GM23338 (cell line): ENCODE data around the gene PKM. TPM values are rescaled to one million over a fixed set of nuclear protein-coding genes. Genes with fewer than 3 reads are reported as not detected.

Source experiments
- ATAC-seq: fragments of 200-7000 bp; cut with Tn5 transposase; 3 replicates; pipeline ENCODE4 v1.9.1; 2020
- DNase-seq: peaks from one replicate; pipeline ENCODE4 v3.0.0-alpha.2; 2015; ENCODE audit warnings: low spot score
- H2AFZ ChIP-seq: fragments of 200-600 bp; sonication (generic); 2 replicates; pipeline ENCODE4 v1.8.0; 2016; ENCODE audit warnings: antibody characterized with exemption, mild to moderate bottlenecking, moderate library complexity
- H3F3A ChIP-seq: fragments of 200-600 bp; sonication (generic); replicated peaks from 2 replicates; pipeline ENCODE4 v1.8.0; 2017; ENCODE audit warnings: antibody characterized with exemption, mixed run types, low read depth
- H3K27ac ChIP-seq: fragments of 200-600 bp; sonication (generic); 2 replicates; pipeline ENCODE4 v1.6.1; 2016; ENCODE audit warnings: low read depth
- H3K27me3 ChIP-seq: fragments of 200-600 bp; sonication (generic); 2 replicates; pipeline ENCODE4 v1.8.0; 2016; ENCODE audit warnings: mild to moderate bottlenecking, mixed run types, moderate library complexity; ENCODE audit not compliant: insufficient read depth
- H3K36me3 ChIP-seq: fragments of 200-600 bp; sonication (generic); 2 replicates; pipeline ENCODE4 v1.8.0; 2016; ENCODE audit warnings: mild to moderate bottlenecking; ENCODE audit not compliant: insufficient read depth
- H3K4me1 ChIP-seq: fragments of 200-600 bp; sonication (generic); 2 replicates; pipeline ENCODE4 v1.8.0; 2016; ENCODE audit warnings: mild to moderate bottlenecking, moderate library complexity; ENCODE audit not compliant: insufficient read depth
- H3K4me2 ChIP-seq: fragments of 200-600 bp; sonication (generic); 2 replicates; pipeline ENCODE4 v1.7.1; 2017; ENCODE audit warnings: mixed run types
- H3K4me3 ChIP-seq: fragments of 200-600 bp; sonication (generic); 2 replicates; pipeline ENCODE4 v1.6.1; 2016; ENCODE audit warnings: mixed run types
- H3K79me2 ChIP-seq: fragments of 200-600 bp; sonication (generic); replicated peaks from 2 replicates; pipeline ENCODE4 v1.8.0; 2017; ENCODE audit warnings: mild to moderate bottlenecking; ENCODE audit not compliant: insufficient read depth
- H3K9me2 ChIP-seq: fragments of 200-600 bp; sonication (generic); 2 replicates; pipeline ENCODE4 v1.8.0; 2017; ENCODE audit not compliant: insufficient read depth
- H4K20me1 ChIP-seq: fragments of 200-600 bp; sonication (generic); replicated peaks from 2 replicates; pipeline ENCODE4 v1.8.0; 2017; ENCODE audit warnings: mild to moderate bottlenecking; ENCODE audit not compliant: insufficient read depth
- H3K27ac Mint-ChIP-seq: 2 replicates; pipeline ENCODE4 v1.8.0; 2020; ENCODE audit warnings: inconsistent platforms, mild to moderate bottlenecking, moderate library complexity, mixed read lengths
- H3K27me3 Mint-ChIP-seq: 3 replicates; pipeline ENCODE4 v1.8.0; 2022; ENCODE audit warnings: low read depth, mild to moderate bottlenecking, moderate library complexity, mixed read lengths, inconsistent platforms; ENCODE audit not compliant: insufficient read depth, poor library complexity
- H3K36me3 Mint-ChIP-seq: 3 replicates; pipeline ENCODE4 v1.8.0; 2021; ENCODE audit warnings: low read depth, mild to moderate bottlenecking, inconsistent platforms, moderate library complexity, mixed read lengths
- H3K4me1 Mint-ChIP-seq: 3 replicates; pipeline ENCODE4 v1.8.0; 2020; ENCODE audit warnings: mild to moderate bottlenecking, inconsistent platforms, mixed read lengths
- H3K4me3 Mint-ChIP-seq: 3 replicates; pipeline ENCODE4 v1.8.0; 2021; ENCODE audit warnings: moderate library complexity, mild to moderate bottlenecking, inconsistent platforms, mixed read lengths
- H3K9me3 Mint-ChIP-seq: 3 replicates; pipeline ENCODE4 v1.8.0; 2020; ENCODE audit warnings: moderate library complexity, mild to moderate bottlenecking, inconsistent platforms, mixed read lengths
- EZH2 ChIP-seq: fragments of 200-600 bp; sonication (generic); IDR thresholded peaks from one replicate; pipeline ENCODE4 v1.8.0; 2017; ENCODE audit warnings: antibody characterized with exemption, mild to moderate bottlenecking, low read depth; ENCODE audit not compliant: unreplicated experiment
- JUNB ChIP-seq: IDR thresholded peaks from one replicate; pipeline ENCODE4 v1.6.1; 2016; ENCODE audit warnings: antibody characterized with exemption; ENCODE audit not compliant: unreplicated experiment
- POLR2AphosphoS5 ChIP-seq: IDR thresholded peaks from 2 replicates; pipeline ENCODE4 v1.6.1; 2016; ENCODE audit warnings: antibody characterized with exemption, low read depth
- STAT1 ChIP-seq: IDR thresholded peaks from one replicate; pipeline ENCODE4 v1.6.1; 2016; ENCODE audit warnings: antibody characterized with exemption; ENCODE audit not compliant: unreplicated experiment
- ZNF114 ChIP-seq: fragments of 250-450 bp; sonication (Bioruptor Pico); IDR thresholded peaks from 2 replicates; pipeline ENCODE4 v1.5.0; 2020; ENCODE audit warnings: mild to moderate bottlenecking, moderate library complexity
- polyA plus RNA-seq: library from polyadenylated mRNA; unstranded; fragments of >200 nt; fragmentation: Nextera tagmentation; extraction: Ambion mirVana; gene quantifications from 2 replicates; pipeline ENCODE4 v1.2.1, GENCODE V29; 2016
- total RNA-seq: library from RNA; depleted of rRNA; stranded (reverse); fragments of >200 nt; shearing (Covaris generic); gene quantifications from 2 replicates; pipeline ENCODE4 v1.2.3, GENCODE V29; 2014
- TF ChIP-seq, protein P1 (sequence below): fragments of 250-450 bp; sonication (Bioruptor Pico); IDR thresholded peaks from 2 replicates; pipeline ENCODE4 v1.5.0; 2020; ENCODE audit warnings: mild to moderate bottlenecking, moderate library complexity
- TF ChIP-seq, protein P2 (sequence below), 2 experiments: fragments of 200-600 bp in 1 of 2; sonication (generic) in 1 of 2; conservative IDR thresholded peaks; 2 replicates each; pipeline versions ENCODE4 v1.5.1 to v1.6.1; 2016 to 2017; ENCODE audit warnings: antibody characterized with exemption in 2 of 2, low read depth in 2 of 2, mild to moderate bottlenecking in 2 of 2, moderate library complexity in 1 of 2

Gene PKM
- total and polyA plus RNA-seq, 2 experiments from 2014 or later, result 432 to 1,137 TPM

DNA sequence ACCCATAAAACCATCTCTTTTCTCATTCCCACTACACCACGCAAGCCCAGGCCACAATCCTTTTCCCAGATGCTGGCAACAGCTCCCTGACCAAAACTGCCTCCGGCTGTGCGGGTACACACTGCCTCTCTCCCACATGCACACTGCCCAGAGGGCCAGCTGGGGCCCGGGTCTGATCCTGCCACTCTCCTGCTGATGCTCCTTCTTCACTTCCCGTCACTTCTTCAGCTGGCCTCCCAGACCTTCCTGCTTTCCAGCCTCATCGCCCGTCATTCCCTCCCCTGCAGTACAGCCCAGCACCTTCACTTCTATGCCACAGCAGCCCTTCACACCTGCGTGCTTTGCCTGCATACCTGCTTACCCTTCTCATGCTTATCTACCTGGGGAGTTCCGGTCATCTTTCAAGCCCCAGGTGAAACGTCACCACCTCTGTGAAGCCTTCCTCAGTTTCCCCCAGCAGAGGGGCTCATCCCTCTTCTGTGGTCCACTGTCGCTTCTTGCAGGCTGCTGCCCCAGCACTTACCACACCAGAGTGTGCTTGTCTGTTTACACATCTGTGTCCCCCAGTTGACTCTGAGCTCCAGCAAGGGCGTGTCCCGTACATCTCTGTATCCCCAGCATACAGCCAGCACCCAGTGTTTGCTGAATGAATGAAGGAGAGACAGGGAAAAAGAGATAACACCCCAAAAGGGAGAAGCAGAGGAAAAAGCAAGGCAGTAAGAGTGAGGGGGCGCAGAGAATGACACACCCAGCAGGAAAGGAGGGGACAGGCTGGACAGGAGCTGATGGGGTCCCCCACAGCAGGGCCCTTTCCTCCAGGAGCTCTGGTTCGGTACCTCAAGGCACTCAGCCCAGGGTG, 55.6 kb downstream of the PKM start (continued):
- TF ChIP-seq, protein P1, sequence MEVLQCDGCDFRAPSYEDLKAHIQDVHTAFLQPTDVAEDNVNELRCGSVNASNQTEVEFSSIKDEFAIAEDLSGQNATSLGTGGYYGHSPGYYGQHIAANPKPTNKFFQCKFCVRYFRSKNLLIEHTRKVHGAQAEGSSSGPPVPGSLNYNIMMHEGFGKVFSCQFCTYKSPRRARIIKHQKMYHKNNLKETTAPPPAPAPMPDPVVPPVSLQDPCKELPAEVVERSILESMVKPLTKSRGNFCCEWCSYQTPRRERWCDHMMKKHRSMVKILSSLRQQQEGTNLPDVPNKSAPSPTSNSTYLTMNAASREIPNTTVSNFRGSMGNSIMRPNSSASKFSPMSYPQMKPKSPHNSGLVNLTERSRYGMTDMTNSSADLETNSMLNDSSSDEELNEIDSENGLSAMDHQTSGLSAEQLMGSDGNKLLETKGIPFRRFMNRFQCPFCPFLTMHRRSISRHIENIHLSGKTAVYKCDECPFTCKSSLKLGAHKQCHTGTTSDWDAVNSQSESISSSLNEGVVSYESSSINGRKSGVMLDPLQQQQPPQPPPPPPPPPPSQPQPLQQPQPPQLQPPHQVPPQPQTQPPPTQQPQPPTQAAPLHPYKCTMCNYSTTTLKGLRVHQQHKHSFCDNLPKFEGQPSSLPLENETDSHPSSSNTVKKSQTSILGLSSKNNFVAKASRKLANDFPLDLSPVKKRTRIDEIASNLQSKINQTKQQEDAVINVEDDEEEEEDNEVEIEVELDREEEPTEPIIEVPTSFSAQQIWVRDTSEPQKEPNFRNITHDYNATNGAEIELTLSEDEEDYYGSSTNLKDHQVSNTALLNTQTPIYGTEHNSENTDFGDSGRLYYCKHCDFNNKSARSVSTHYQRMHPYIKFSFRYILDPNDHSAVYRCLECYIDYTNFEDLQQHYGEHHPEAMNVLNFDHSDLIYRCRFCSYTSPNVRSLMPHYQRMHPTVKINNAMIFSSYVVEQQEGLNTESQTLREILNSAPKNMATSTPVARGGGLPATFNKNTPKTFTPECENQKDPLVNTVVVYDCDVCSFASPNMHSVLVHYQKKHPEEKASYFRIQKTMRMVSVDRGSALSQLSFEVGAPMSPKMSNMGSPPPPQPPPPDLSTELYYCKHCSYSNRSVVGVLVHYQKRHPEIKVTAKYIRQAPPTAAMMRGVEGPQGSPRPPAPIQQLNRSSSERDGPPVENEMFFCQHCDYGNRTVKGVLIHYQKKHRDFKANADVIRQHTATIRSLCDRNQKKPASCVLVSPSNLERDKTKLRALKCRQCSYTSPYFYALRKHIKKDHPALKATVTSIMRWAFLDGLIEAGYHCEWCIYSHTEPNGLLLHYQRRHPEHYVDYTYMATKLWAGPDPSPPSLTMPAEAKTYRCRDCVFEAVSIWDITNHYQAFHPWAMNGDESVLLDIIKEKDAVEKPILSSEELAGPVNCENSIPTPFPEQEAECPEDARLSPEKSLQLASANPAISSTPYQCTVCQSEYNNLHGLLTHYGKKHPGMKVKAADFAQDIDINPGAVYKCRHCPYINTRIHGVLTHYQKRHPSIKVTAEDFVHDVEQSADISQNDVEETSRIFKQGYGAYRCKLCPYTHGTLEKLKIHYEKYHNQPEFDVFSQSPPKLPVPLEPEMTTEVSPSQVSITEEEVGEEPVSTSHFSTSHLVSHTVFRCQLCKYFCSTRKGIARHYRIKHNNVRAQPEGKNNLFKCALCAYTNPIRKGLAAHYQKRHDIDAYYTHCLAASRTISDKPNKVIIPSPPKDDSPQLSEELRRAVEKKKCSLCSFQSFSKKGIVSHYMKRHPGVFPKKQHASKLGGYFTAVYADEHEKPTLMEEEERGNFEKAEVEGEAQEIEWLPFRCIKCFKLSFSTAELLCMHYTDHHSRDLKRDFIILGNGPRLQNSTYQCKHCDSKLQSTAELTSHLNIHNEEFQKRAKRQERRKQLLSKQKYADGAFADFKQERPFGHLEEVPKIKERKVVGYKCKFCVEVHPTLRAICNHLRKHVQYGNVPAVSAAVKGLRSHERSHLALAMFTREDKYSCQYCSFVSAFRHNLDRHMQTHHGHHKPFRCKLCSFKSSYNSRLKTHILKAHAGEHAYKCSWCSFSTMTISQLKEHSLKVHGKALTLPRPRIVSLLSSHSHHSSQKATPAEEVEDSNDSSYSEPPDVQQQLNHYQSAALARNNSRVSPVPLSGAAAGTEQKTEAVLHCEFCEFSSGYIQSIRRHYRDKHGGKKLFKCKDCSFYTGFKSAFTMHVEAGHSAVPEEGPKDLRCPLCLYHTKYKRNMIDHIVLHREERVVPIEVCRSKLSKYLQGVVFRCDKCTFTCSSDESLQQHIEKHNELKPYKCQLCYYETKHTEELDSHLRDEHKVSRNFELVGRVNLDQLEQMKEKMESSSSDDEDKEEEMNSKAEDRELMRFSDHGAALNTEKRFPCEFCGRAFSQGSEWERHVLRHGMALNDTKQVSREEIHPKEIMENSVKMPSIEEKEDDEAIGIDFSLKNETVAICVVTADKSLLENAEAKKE, result no peak
- TF ChIP-seq ZNF114 (no peak), POLR2AphosphoS5 (no peak)

DNA sequence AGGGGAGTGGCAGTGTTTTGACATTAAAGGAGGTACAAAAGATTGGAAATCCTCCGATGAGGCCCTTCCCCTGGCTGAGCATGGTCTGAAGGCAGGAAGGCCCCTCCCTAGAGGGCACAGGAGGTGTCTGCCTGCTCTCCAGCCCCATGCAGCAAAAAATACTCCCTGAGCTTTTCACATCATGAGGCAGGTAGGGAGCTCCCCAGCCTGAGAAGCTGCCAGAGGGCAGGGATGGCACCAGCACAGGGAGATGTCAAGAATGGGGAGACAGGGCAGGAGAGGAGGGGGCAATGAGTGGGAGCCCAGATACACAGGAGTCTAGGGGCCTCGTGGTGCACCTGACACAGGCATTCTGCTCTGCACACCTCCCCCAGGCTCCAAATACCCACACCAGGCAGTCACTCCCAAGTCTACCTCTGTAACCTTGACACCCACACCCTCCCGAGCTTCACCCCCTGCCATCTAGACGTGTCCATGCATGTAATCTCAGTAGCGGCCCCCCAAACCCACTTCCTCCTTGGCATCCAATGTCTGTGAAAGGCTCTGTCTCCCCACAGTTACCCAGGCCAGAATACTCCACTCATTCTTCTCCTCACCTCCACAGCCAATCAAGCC, 56.3 kb downstream of the PKM start:
- peaks cover 21% of the 10 kb centered on the region for H3K4me1 Mint-ChIP-seq
- H3K27me3 ChIP-seq, result no peaks in the 10 kb centered on the region
- H3K36me3 ChIP-seq, result no peaks in the 10 kb centered on the region
- H3K79me2 ChIP-seq, result no peaks in the 10 kb centered on the region
- no peaks in the 10 kb centered on the region for H4K20me1 ChIP-seq
- H3F3A ChIP-seq, result no peaks in the 10 kb centered on the region
- no peaks in the 10 kb centered on the region for H3K9me2 ChIP-seq
- no peak overlapping the region for H3K27ac ChIP-seq
- no peak overlapping the region for H3K4me3 ChIP-seq
- peaks cover 7% of the 10 kb centered on the region for H3K27me3 Mint-ChIP-seq
- no peak for DNase-seq
- H3K9me3 Mint-ChIP-seq, result no peaks in the 10 kb centered on the region; the same call in 2 of the 3 replicates
- no peak overlapping the region for H3K4me2 ChIP-seq
- no peak overlapping the region for H2AFZ ChIP-seq
- no peaks in the 10 kb centered on the region for H3K36me3 Mint-ChIP-seq
- no peaks in the 10 kb centered on the region for H3K4me1 ChIP-seq
- no peak overlapping the region for H3K4me3 Mint-ChIP-seq
- ATAC-seq, result no peak
- H3K27ac Mint-ChIP-seq, result no peak overlapping the region
- TF ChIP-seq, protein P2, sequence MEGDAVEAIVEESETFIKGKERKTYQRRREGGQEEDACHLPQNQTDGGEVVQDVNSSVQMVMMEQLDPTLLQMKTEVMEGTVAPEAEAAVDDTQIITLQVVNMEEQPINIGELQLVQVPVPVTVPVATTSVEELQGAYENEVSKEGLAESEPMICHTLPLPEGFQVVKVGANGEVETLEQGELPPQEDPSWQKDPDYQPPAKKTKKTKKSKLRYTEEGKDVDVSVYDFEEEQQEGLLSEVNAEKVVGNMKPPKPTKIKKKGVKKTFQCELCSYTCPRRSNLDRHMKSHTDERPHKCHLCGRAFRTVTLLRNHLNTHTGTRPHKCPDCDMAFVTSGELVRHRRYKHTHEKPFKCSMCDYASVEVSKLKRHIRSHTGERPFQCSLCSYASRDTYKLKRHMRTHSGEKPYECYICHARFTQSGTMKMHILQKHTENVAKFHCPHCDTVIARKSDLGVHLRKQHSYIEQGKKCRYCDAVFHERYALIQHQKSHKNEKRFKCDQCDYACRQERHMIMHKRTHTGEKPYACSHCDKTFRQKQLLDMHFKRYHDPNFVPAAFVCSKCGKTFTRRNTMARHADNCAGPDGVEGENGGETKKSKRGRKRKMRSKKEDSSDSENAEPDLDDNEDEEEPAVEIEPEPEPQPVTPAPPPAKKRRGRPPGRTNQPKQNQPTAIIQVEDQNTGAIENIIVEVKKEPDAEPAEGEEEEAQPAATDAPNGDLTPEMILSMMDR (conservative IDR thresholded peaks at IDR 0.05; ENCODE audit: low read depth in 2 of 2), result no peak
- TF ChIP-seq STAT1 (no peak), POLR2AphosphoS5 (no peak), JUNB (no peak), ZNF114 (no peak), EZH2 (no peak)
